ENCODE data around the gene CDKN1A.

DNA sequence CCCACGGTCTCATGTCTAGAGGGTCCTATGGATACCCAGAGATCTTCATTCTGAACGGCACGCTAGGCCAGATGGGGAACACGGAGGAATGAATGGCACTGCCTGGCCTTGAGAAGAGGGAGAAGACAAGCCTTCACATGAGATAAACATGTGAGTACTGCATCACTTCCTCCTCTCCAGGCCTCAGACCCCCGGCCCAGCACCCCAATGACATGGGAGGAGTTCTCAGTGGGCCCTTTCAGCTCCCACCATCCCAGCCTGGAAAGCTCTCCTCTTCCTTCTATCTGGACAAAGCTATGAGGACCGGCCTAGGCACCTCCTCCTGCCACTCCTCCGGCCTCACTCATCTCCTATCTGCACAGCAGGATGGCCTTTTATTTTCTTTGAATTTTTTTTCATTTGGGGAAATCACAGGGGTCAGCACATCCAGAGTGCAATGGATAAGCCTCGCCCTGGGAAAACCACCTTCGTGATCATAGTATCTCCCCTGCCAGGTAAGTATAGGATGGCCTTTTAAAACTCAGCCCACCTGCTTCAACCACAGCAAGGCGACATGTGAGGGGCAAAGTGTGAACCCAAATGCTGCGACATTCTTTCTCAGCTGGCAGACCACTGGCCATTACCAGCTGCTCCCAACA lies 39.2 kb upstream of the CDKN1A start:
- TF ChIP-seq CTCF (IDR thresholded peaks at IDR 0.05) (no peak), POLR2A (IDR thresholded peaks at IDR 0.05) (no peak)

Measured in lower leg skin (tissue), 3 donors.